IMR-90 (cell line): Measurements from ENCODE around the gene GDPD2. TPM values are rescaled to one million over a fixed set of nuclear protein-coding genes. Genes with fewer than 3 reads are reported as not detected.

Source experiments
- ATAC-seq: fragments of 200-7000 bp; cut with Tn5 transposase; 2 replicates; pipeline ENCODE4 v1.9.1; 2020; ENCODE audit warnings: low read depth, mild to moderate bottlenecking, moderate library complexity
- BruUV-seq: library from RNA; stranded (reverse); fragments of 400-500 nt; replicated peaks from 2 replicates; lab custom pipeline; 2021; lab: Mats Ljungman, UMichigan
- CTCF ChIA-PET: fragments of 300-600 bp; formaldehyde crosslinking; extraction: SDS; loops from one replicate; lab custom pipeline; 2021; ENCODE audit warnings: antibody characterized with exemption; lab: Yijun Ruan, JAX
- POLR2A ChIA-PET: fragments of 300-600 bp; sonication (Branson Sonifier 250); formaldehyde crosslinking; loops from one replicate; lab custom pipeline; 2022; ENCODE audit warnings: antibody characterized with exemption; ENCODE audit not compliant: unreplicated experiment; lab: Charles Lee
- DNase-seq: peaks from one replicate; pipeline ENCODE4 v3.0.0; 2013
- H2AFZ ChIP-seq: replicated peaks from 2 replicates; pipeline ENCODE3; 2013; ENCODE audit warnings: low read length, mild to moderate bottlenecking; ENCODE audit not compliant: poor library complexity
- H2AK5ac ChIP-seq: 2 replicates; pipeline ENCODE4 v1.6.1; 2013; ENCODE audit warnings: low read depth, low read length, inconsistent platforms
- H2AK9ac ChIP-seq: replicated peaks from 2 replicates; pipeline ENCODE3; 2013; ENCODE audit warnings: mild to moderate bottlenecking, low read depth, low read length, moderate library complexity; ENCODE audit not compliant: poor library complexity
- H2BK120ac ChIP-seq: 2 replicates; pipeline ENCODE4 v1.6.1; 2013; ENCODE audit warnings: low read depth, low read length, inconsistent platforms
- H2BK15ac ChIP-seq: 3 replicates; pipeline ENCODE4 v1.6.1; 2013; ENCODE audit warnings: low read depth, low read length, inconsistent platforms
- H2BK20ac ChIP-seq: 2 replicates; pipeline ENCODE4 v1.6.1; 2013; ENCODE audit warnings: low read depth, mild to moderate bottlenecking, inconsistent platforms, low read length, moderate library complexity
- H2BK5ac ChIP-seq: 2 replicates; pipeline ENCODE4 v1.6.1; 2013; ENCODE audit warnings: mild to moderate bottlenecking, low read depth, low read length, inconsistent platforms; ENCODE audit not compliant: poor library complexity, severe bottlenecking
- H3K14ac ChIP-seq: replicated peaks from 2 replicates; pipeline ENCODE4 v1.6.1; 2013; ENCODE audit warnings: low read depth, low read length, inconsistent platforms
- H3K18ac ChIP-seq: 2 replicates; pipeline ENCODE4 v1.6.1; 2013; ENCODE audit warnings: low read depth, low read length, control low read depth
- H3K23ac ChIP-seq: 2 replicates; pipeline ENCODE4 v1.6.1; 2013; ENCODE audit warnings: low read depth, low read length, inconsistent platforms
- H3K27ac ChIP-seq: 2 replicates; pipeline ENCODE4 v1.5.1; 2013; ENCODE audit warnings: mild to moderate bottlenecking, control low read depth, low read length; ENCODE audit not compliant: insufficient read depth
- H3K27me3 ChIP-seq: 2 replicates; pipeline ENCODE4 v1.6.1; 2013; ENCODE audit warnings: low read length; ENCODE audit not compliant: control insufficient read depth, insufficient read depth
- H3K36me3 ChIP-seq: 2 replicates; pipeline ENCODE4 v1.6.1; 2013; ENCODE audit warnings: low read length, mixed read lengths; ENCODE audit not compliant: control insufficient read depth, insufficient read depth
- H3K4ac ChIP-seq: 2 replicates; pipeline ENCODE4 v1.6.1; 2013; ENCODE audit warnings: low read depth, low read length, inconsistent platforms
- H3K4me1 ChIP-seq: 2 replicates; pipeline ENCODE4 v1.6.1; 2013; ENCODE audit warnings: low read length, mixed read lengths; ENCODE audit not compliant: control insufficient read depth, insufficient read depth
- H3K4me2 ChIP-seq: 2 replicates; pipeline ENCODE4 v1.6.1; 2013; ENCODE audit warnings: low read depth, mild to moderate bottlenecking, control low read depth, low read length, moderate library complexity
- H3K4me3 ChIP-seq: 2 replicates; pipeline ENCODE4 v1.5.1; 2013; ENCODE audit warnings: low read depth, mild to moderate bottlenecking, control low read depth, low read length, moderate library complexity; ENCODE audit not compliant: insufficient read depth
- H3K56ac ChIP-seq: 2 replicates; pipeline ENCODE4 v1.6.1; 2013; ENCODE audit warnings: low read length, inconsistent platforms; ENCODE audit not compliant: insufficient read depth; ENCODE audit errors: extremely low read depth
- H3K79me1 ChIP-seq, 2 experiments: 2 replicates each; pipeline ENCODE4 v1.6.1; 2013; ENCODE audit warnings: low read length in 2 of 2, inconsistent platforms in 1 of 2, low read depth in 1 of 2
- H3K9ac ChIP-seq: 2 replicates; pipeline ENCODE4 v1.6.1; 2013; ENCODE audit warnings: low read depth, low read length, control low read depth
- H3K9me1 ChIP-seq: 2 replicates; pipeline ENCODE4 v1.6.1; 2013; ENCODE audit warnings: low read length, inconsistent platforms; ENCODE audit not compliant: insufficient read depth
- H3K9me3 ChIP-seq: 2 replicates; pipeline ENCODE4 v1.6.1; 2013; ENCODE audit warnings: low read length; ENCODE audit not compliant: control insufficient read depth, insufficient read depth
- H4K20me1 ChIP-seq: 2 replicates; pipeline ENCODE4 v1.6.1; 2013; ENCODE audit warnings: low read length, inconsistent platforms; ENCODE audit not compliant: insufficient read depth
- H4K5ac ChIP-seq: 2 replicates; pipeline ENCODE4 v1.6.1; 2013; ENCODE audit warnings: mild to moderate bottlenecking, low read depth, low read length, control low read depth
- H4K8ac ChIP-seq, 2 experiments: 2 replicates each; pipeline ENCODE4 v1.6.1; 2013; ENCODE audit warnings: low read depth in 2 of 2, low read length in 2 of 2, control low read depth in 1 of 2, inconsistent platforms in 1 of 2
- H4K91ac ChIP-seq: 2 replicates; pipeline ENCODE4 v1.6.1; 2013; ENCODE audit warnings: low read depth, low read length, inconsistent platforms; ENCODE audit not compliant: insufficient read depth
- BHLHE40 ChIP-seq: fragments of 150-350 bp; IDR thresholded peaks from 2 replicates; pipeline ENCODE4 v1.6.1; 2016; ENCODE audit warnings: mild to moderate bottlenecking, low read depth, low read length
- CEBPB ChIP-seq: IDR thresholded peaks from 2 replicates; pipeline ENCODE4 v1.6.1; 2012; ENCODE audit warnings: low read depth, low read length, improper control_type of control experiment
- CHD1 ChIP-seq: IDR thresholded peaks from 2 replicates; pipeline ENCODE4 v1.6.1; 2012; ENCODE audit warnings: low read depth, low read length, improper control_type of control experiment
- FOS ChIP-seq: fragments of 150-350 bp; IDR thresholded peaks from 2 replicates; pipeline ENCODE4 v1.6.1; 2016; ENCODE audit warnings: low read depth, low read length
- MXI1 ChIP-seq: IDR thresholded peaks from 2 replicates; pipeline ENCODE4 v1.6.1; 2012; ENCODE audit warnings: low read depth, mild to moderate bottlenecking, low read length, moderate library complexity, borderline replicate concordance
- NFE2L2 ChIP-seq: fragments of 150-350 bp; IDR thresholded peaks from 2 replicates; pipeline ENCODE4 v1.6.1; 2016; ENCODE audit warnings: low read depth, mild to moderate bottlenecking, low read length
- RAD21 ChIP-seq: IDR thresholded peaks from 2 replicates; pipeline ENCODE4 v1.6.1; 2012; ENCODE audit warnings: low read length, improper control_type of control experiment
- RFX5 ChIP-seq: IDR thresholded peaks from 2 replicates; pipeline ENCODE4 v1.8.0; 2012; ENCODE audit warnings: low read depth, mild to moderate bottlenecking, low read length, moderate library complexity
- SMC3 ChIP-seq: fragments of 150-350 bp; IDR thresholded peaks from 2 replicates; pipeline ENCODE4 v1.6.1; 2016; ENCODE audit warnings: low read depth, mild to moderate bottlenecking, antibody characterized with exemption, low read length, moderate library complexity
- WGBS, 2 experiments: methylation state at CpG; one replicate each; pipeline versions ENCODE4 v1.1.5 to v1.1.7; 2013; ENCODE audit warnings: missing lambda C conversion rate in 2 of 2; ENCODE audit not compliant: insufficient read length in 1 of 2; ENCODE audit errors: extremely low coverage in 2 of 2; 5-methylcytosine and 5-hydroxymethylcytosine counted together
- dilution Hi-C: fragments of 300-500 bp; cut with HindIII; formaldehyde crosslinking; loops from one replicate; pipeline ENCODE4 v1.14.3; 2018; ENCODE audit warnings: low sequenced_read_pairs; ENCODE audit not compliant: unreplicated experiment
- in situ Hi-C: fragments of 300-500 bp; cut with MboI; formaldehyde crosslinking; loops from 3 replicates; pipeline ENCODE4 v1.14.3; 2019; ENCODE audit warnings: low sequenced_read_pairs, inconsistent platforms, mixed read lengths
- intact Hi-C: fragments of 100-400 bp; cut with micrococcal nuclease; formaldehyde crosslinking; loops from 2 replicates; pipeline ENCODE4 v1.10.0; 2022
- polyA plus RNA-seq, 3 experiments: library from polyadenylated mRNA; depleted of rRNA; stranded (reverse); fragments of >200 nt; gene quantifications; 2 replicates each; pipeline ENCODE4 v1.2.3, GENCODE V29; 2012; ENCODE audit warnings: low replicate concordance in 1 of 3
- total RNA-seq: library from RNA; depleted of rRNA; stranded (reverse); fragments of >200 nt; gene quantifications from 2 replicates; pipeline ENCODE4 v1.2.3, GENCODE V29; 2012
- TF ChIP-seq, protein P1 (sequence below): conservative IDR thresholded peaks from 2 replicates; pipeline ENCODE4 v1.5.1; 2012; ENCODE audit warnings: mild to moderate bottlenecking, low read depth, low read length, improper control_type of control experiment
- TF ChIP-seq, protein P2 (sequence below): fragments of 150-350 bp; IDR thresholded peaks from 2 replicates; pipeline ENCODE4 v1.6.1; 2016; ENCODE audit warnings: low read depth, mild to moderate bottlenecking, low read length, moderate library complexity, borderline replicate concordance

Gene GDPD2
- total and polyA plus RNA-seq, 2 of the 4 experiments (the other 2 are of a cell fraction) = not detected

DNA sequence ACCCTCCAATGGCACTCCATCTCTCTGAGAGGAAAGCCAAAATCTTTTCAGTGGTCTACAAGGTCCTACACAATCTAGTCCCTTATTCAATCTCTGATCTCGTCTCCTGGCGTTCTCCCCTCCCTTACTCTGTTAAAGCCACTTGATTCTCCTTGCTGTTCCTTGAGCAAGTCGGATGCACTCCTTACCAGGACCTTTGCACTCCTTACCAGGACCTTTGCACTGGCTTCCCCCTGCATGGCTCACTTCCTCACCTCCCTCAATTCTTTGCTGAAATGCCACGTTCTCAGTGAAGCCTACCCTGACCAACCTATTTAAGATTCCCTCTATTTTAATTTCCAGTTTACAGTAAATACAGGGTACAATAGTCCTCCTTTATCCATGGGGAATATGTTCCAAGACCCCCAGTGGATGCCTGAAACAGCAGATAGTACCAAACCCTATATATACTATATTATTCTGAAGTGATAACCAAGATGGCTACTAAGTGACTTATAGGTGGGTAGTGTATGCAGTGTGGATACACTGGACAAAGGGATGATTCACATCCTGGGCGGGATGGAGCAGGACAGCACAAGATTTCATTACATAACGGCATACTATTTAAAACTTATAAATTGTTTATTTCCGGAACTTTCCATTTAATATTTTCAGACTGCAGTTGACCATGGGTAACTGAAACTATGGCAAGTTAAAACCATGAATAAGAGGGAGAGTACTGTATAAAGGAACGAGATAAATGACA lies 15.0 kb downstream of the GDPD2 start:
- no peak for ATAC-seq
- Histone ChIP-seq H2BK20ac (no peak overlapping the region), H4K8ac (no peak overlapping the region), H2AK5ac (no peak overlapping the region), H2BK120ac (no peak overlapping the region), H2AFZ (no peak overlapping the region), H3K27me3 (peaks cover 2% of the 10 kb centered on the region; the same call in 1 of the 2 replicates), H3K4me2 (no peak overlapping the region), H3K4me3 (no peak overlapping the region), H3K4me1 (peaks cover 4% of the 10 kb centered on the region; the same call in 1 of the 2 replicates), H2AK9ac (peak overlapping the region; percentile 23), H3K18ac (no peak overlapping the region), H3K14ac (no peak overlapping the region), H2BK5ac (no peak overlapping the region), H4K20me1 (no peaks in the 10 kb centered on the region), H3K9me3 (no peaks in the 10 kb centered on the region), H4K91ac (no peak overlapping the region), H3K79me1 (peaks cover 4 to 21% of the 10 kb centered on the region in 2 experiments; a peak in 3 of 4 replicates), H2BK15ac (no peak overlapping the region), H4K5ac (no peak overlapping the region), H3K9me1 (0 out of 2 replicates have a peak, but pooled peaks cover 7% of the 10 kb centered on the region), H3K4ac (no peak overlapping the region), H3K9ac (no peak overlapping the region), H3K23ac (no peak overlapping the region), H3K27ac (no peak overlapping the region), H3K36me3 (no peaks in the 10 kb centered on the region), H3K56ac (no peak overlapping the region)
- 63% methylated on average over 3 of the region's 8 CpGs; no CpG with 5 or more reads in 1 of the 2 experiments for WGBS, 2 experiments
- ChIA-PET POLR2A (no interaction called here), CTCF (no interaction called here)
- in situ Hi-C loops (no loop called here), dilution Hi-C loops (no loop called here), intact Hi-C loops (no loop called here)
- TF ChIP-seq, protein P1, sequence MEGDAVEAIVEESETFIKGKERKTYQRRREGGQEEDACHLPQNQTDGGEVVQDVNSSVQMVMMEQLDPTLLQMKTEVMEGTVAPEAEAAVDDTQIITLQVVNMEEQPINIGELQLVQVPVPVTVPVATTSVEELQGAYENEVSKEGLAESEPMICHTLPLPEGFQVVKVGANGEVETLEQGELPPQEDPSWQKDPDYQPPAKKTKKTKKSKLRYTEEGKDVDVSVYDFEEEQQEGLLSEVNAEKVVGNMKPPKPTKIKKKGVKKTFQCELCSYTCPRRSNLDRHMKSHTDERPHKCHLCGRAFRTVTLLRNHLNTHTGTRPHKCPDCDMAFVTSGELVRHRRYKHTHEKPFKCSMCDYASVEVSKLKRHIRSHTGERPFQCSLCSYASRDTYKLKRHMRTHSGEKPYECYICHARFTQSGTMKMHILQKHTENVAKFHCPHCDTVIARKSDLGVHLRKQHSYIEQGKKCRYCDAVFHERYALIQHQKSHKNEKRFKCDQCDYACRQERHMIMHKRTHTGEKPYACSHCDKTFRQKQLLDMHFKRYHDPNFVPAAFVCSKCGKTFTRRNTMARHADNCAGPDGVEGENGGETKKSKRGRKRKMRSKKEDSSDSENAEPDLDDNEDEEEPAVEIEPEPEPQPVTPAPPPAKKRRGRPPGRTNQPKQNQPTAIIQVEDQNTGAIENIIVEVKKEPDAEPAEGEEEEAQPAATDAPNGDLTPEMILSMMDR = no peak
- TF ChIP-seq CHD1 = no peak
- TF ChIP-seq, protein P2, sequence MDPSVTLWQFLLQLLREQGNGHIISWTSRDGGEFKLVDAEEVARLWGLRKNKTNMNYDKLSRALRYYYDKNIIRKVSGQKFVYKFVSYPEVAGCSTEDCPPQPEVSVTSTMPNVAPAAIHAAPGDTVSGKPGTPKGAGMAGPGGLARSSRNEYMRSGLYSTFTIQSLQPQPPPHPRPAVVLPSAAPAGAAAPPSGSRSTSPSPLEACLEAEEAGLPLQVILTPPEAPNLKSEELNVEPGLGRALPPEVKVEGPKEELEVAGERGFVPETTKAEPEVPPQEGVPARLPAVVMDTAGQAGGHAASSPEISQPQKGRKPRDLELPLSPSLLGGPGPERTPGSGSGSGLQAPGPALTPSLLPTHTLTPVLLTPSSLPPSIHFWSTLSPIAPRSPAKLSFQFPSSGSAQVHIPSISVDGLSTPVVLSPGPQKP = no peak
- TF ChIP-seq FOS = no peak
- TF ChIP-seq NFE2L2 = no peak
- TF ChIP-seq MXI1 = no peak
- no peak for TF ChIP-seq BHLHE40
- TF ChIP-seq SMC3 = no peak
- no peak for TF ChIP-seq RFX5
- no peak for TF ChIP-seq RAD21
- TF ChIP-seq CEBPB = no peak
- peak; percentile 14 for DNase-seq
- BruUV-seq = no TSS peak
